ENCODE data around the gene RPH3AL. TPM values are rescaled to one million over a fixed set of nuclear protein-coding genes. Genes with fewer than 3 reads are reported as not detected.

RPH3AL gene
- total RNA-seq, 1 experiment from 2014 or later: 3.9 TPM

- no peak for DNase-seq (ENCODE audit: low spot score)
These were observed 16.2 kb downstream of the RPH3AL start for GRCh38 chr17:336110-337021.

- DNase-seq (ENCODE audit: low spot score): no peak
These were observed 16.9 kb downstream of the RPH3AL start for GRCh38 chr17:335691-336090.

DNA sequence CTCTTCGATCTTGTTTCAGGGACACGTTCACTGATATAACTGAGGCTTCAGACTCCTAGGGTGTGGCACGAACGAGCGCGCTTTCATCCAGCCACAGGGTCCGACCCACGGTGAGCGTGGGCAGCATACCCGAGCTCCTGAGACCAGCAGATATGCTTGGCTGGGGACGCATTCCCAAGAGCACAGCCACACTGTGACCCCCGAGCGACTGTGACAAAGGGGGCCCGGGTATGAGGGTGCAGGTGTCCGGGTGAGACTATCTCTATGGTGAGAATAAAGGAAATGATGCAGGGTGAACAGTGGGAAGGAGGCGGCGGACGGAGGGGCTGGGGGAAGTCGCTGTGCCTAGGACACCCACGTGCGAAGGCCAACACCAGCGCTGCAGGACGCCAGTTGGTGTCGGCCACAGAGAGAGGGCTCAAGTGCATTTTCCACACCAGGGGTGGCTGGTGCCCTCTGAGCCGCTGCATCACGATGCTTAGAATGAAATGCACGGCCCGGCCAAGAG lies 17.6 kb downstream of the RPH3AL start:
- no peak for DNase-seq (ENCODE audit: low spot score)

GRCh38 chr17:333626-334396 lies 18.8 kb downstream of the RPH3AL start:
- DNase-seq (ENCODE audit: low spot score): no peak

DNA sequence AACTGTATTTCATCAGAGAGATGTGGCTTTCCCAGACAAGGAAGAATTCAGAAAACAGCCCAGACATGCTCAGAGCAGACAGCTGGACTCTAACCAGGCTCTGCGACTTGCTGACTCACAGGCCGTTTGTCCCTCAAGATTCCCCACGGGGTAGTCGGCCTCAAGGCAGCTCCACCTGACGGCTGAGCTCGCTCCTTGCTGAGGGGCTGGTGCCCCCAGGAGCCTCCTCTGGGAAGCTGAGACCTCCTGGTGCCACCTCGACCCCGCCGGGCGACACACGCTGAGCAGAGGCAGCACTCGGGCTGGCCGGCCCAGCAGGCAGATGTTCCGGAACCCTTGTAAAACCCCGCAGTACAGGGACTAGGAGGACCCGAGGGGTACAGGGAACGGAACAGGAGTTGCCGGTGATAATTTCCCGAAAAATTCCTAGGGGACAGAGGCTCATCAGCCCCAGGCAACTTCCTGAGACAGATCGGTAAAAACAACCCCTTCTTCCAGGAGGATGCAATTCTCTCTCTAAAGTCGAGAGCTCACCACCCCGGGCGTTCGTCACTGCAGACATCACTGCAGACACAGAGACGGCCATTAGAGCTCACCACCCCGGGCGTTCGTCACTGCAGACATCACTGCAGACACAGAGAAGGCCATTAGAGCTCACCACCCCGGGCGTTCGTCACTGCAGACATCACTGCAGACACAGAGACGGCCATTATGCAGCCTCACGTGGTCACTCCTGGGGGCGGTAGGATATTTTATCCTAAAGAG lies 19.9 kb downstream of the RPH3AL start:
- no peak for DNase-seq (ENCODE audit: low spot score)

GRCh38 chr17:332023-332422 lies 20.6 kb downstream of the RPH3AL start:
- no peak for DNase-seq (ENCODE audit: low spot score)

GRCh38 chr17:330993-331701 lies 21.5 kb downstream of the RPH3AL start:
- DNase-seq (ENCODE audit: low spot score): no peak

DNA sequence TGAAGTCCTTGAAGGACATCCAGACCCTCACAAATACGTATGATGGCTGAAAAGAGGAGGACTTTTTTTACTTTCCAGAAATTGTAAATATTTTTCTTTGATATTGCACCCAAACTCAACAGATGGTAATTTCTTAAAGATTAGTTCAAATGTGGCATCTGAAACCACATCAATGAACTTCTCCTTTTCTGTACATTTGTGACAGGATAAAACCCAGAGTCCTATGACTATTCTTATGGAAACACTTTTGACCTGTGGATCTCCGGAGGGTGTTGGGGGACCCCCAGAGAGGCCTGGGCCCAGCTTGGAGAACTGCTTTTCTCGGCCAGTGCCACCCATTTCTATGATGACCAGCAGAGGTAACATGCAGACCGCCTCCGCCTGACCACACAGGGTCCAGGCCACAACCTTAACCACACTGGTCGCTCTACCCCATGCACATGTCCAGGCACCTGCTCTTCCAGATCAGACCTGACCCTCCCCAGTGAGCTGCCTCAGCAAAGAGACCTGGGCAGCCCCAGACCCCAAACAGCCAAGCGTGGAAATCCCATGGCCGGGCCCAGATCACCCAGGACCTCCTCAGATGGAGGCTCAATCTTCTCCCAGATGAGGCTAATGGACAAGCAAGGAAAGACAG lies 22.7 kb downstream of the RPH3AL start:
- DNase-seq (ENCODE audit: low spot score): no peak

GRCh38 chr17:327971-328370 lies 24.6 kb downstream of the RPH3AL start:
- DNase-seq (ENCODE audit: low spot score): no peak

DNA sequence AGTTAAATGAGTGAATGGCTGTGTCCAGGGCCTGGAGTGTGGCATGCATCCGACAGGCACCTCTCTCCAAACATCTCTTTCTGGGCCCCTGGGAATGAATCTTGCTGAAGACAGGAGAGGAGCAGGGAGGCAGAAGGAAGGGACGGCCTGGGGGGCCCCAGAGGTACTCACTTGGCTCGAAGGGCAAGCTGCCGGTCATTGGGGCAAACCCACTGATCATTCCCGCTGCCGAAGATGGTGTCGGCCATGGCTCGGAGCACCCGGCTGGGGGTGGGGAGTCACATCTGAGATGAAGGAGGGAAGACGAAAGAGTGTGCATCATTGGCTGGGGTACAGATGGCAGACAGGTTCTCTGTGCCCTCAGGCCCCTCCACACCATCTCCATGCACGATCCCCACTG lies 25.3 kb downstream of the RPH3AL start:
- no peak for DNase-seq (ENCODE audit: low spot score)

- no peak for DNase-seq (ENCODE audit: low spot score)
These were observed 26.5 kb downstream of the RPH3AL start for GRCh38 chr17:326010-326621.

GRCh38 chr17:325270-326009 lies 27.2 kb downstream of the RPH3AL start:
- no peak for DNase-seq (ENCODE audit: low spot score)

DNA sequence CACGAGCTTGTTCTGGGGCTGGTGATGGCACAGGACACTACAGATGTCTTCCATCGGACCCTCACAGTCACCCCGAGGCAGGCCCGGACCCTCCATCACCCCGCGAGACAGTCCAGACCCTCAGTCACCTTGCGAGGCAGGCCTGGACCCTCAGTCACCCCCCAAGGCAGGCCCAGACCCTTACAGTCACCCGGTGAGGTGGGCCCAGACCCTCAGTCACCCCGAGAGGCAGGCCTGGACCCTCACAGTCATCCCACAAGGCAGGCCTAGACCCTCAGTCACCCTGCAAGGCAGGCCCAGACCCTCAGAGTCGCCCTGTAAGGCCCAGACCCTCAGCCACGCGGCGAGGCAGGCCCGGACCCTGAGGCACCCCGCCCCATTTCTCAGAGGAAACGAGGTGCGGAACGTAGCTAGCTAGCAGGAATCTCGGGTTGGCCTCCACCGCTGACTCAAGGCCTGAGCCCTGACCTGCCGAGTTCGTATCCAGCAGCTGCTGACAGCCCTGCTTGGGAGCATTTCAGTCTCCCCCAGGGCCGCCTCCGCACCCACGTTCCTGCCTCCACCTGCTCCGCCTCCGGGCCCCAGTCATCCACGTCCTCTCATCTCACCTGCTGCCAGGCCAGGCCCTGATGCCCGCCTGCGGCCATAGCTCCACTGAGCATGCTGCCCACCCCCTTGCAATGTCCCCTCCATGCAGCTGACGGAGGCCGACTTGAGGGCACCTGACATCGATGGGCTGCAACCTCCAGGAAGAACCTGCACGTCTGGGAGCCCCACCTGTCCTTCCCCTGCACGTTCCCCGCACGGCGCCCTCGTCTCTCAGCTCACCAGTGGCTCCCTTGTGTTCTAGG lies 28.7 kb downstream of the RPH3AL start:
- no peak for DNase-seq (ENCODE audit: low spot score)

GRCh38 chr17:323181-323580 lies 29.4 kb downstream of the RPH3AL start:
- no peak for DNase-seq (ENCODE audit: low spot score)

DNA sequence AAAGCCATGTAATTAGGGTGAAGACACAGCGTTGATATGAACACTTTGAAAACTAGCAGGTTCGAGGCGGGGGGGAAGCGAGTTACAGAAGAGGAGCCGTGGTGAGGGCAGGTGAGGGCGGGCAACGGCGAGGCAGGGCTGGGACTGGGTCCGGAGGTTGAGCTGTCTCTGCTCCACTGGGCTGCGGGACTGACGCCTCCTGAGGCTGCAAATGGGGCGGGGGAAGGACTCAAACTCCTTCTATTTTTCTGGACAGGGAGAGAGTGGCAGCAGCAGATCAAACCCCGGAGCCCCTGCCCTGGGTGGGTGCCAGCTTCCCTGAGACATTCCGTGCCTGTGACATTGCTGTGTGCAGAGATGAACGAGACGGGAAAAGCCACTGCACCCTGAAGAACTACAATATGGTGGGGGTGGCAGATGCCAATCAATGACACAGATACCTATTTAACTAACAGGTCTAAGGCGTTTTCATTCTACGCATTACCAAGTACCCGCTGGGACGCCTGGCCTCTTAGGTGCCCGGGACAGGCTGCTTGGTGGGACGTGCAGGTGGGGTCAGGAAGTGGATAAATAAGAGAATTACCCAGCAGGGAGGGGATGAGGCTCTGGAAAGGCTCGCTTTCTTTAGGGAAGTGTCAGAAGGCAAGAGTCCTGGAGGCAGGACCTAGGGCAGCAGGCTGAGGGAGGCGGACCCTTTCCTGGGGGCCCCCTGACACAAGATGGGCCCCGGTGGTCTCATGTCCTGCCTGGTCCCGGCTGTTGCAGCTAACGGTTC lies 30.4 kb downstream of the RPH3AL start:
- DNase-seq (ENCODE audit: low spot score): no peak

DNA sequence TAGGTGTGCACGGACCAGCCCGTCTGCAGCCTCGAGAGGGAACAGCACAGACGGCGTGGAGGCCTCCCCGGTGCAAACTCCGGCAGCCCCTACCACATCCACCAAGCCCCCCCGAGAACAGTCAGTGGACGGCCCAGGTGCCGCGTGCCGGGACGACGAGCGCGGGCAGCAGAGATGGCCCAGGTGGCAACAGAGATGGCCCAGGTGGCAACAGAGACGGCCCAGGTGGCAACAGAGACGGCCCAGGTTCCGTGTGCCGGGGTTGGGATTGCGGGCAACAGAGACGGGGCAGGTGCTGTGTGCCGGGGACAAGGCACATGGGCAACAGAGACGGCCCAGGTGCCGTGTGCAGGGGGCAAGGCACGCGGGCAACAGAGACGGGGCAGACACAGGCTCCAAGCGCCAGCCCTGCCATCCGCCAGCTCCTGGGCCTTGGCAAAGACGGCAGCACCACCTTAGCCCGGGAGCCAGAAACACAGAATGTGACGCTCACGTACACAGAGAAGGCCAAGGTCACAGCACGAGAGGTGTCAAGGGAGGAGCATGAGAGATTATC lies 31.1 kb downstream of the RPH3AL start:
- no peak for DNase-seq (ENCODE audit: low spot score)

DNA sequence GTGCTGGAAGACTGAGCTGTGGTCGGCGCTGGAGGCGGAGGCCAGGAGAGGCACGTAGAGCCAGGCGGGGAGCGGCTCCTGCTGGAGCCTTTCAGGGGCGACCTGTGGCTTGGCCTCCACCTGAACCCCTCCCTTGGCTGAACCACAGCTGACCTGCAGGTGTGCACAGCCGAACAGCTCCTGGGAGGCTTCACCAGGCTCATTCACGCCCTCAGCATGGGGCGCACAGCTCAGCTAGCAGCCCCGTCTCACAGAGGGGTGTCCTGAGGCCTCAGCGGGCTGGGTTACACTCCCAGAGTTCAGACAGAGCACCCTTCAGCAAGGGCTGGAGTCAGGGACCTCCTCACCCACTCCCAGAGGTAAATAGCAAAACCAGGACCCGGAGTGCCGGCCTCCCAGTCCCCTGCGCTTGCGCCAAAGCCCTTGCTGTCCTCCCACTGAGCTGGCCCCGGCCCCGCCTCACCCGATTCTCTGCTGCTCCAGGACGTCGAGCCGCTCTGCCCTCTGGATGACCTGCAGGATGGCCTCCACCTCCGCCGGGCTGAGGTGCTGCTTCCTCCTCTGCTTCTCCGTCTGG lies 31.7 kb downstream of the RPH3AL start:
- no peak for DNase-seq (ENCODE audit: low spot score)
